HG03378 (cell line): ENCODE measurements around the gene C2CD2L.
"Not testable (repeated sequence)": the region's sequence is repeated elsewhere in the genome, so short reads cannot be mapped to it uniquely, and the experiment has no call there.

Experiments used
- ATAC-seq: cut with Tn5 transposase; IDR thresholded peaks from one replicate; pipeline ENCODE4 v1.9.1; 2021; ENCODE audit warnings: mild to moderate bottlenecking, moderate library complexity; ENCODE audit not compliant: unreplicated experiment

Gene C2CD2L

DNA sequence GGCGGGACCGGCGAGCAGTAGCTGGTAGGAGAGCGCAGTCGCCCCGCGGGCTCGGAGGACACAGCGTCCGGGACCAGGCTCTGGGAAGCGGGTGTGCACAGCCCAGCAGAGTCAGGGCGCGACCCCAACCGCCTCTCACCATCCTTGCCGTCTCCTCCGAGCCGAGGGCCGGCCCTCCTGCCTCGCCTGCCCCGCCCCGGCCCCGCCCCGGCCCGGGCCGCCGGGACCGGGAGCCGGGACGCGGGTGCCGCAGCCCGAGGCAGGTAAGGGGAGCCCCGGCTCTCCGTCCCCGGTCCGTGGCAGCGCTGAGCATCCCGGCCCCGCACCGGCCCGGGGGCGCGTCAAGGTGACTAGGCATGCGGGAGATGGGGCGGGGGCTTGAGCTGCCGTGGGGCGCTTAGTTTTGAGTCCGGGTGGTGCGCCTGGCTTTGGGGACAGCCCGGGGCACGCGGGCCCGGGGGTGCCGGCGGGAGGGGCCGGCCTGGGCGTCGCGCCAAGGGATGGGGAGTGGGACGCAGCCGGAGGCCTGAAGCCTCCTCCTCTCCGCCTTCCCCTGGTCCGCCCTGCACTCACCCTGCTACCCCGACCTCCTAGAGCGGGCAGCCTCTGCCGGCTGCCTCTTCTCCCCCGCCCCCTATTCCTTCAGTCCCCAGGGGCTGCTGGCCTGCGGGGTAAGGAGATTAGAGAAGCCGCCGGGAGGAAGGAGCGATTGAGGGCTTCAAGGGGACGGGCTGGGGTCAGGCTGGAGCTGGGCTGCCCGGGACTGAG is 42.1 kb downstream of the C2CD2L start, which contains the start of gene ABCG4:
TSS of gene ABCG4 (plus strand) at position 35 of the 768 bp plus-strand sequence. CDS start 914 bp downstream, outside the sequence.
- no peak for ATAC-seq

DNA sequence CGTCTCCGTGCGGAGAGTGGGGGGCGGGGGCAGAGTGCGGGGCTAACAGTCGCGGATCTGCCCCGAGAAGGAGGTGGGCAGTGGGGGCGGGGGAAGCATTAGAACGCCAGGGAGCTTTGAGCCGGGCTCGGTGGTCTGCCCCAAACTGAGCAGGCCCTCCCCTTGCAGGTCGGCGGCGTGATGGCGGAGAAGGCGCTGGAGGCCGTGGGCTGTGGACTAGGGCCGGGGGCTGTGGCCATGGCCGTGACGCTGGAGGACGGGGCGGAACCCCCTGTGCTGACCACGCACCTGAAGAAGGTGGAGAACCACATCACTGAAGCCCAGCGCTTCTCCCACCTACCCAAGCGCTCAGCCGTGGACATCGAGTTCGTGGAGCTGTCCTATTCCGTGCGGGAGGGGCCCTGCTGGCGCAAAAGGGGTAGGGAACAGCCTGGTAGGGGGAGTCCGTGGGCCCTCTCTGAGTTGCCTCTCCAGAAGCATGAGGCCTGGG is 42.7 kb downstream of the C2CD2L start:
- ATAC-seq = no peak

DNA sequence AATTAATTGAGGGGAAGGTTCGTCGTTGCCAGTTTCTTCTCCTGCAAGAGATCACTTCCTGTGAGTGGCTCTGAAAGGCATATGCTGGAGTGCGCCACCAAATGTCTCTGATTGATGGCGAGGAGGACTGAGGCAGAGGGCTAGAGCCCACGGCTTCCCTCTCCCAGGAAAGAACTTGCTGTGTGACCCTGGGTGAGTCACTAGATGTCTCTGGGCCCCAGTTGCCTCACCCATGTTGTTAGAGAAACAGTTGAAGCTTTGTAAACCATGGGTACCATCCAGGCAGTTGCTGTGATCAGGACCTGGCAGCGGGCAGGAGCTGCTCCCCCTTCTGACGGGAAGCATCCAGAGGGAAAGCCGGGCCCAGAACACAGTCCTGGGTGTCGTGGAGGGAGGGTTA is 44.9 kb downstream of the C2CD2L start:
- ATAC-seq = no peak

DNA sequence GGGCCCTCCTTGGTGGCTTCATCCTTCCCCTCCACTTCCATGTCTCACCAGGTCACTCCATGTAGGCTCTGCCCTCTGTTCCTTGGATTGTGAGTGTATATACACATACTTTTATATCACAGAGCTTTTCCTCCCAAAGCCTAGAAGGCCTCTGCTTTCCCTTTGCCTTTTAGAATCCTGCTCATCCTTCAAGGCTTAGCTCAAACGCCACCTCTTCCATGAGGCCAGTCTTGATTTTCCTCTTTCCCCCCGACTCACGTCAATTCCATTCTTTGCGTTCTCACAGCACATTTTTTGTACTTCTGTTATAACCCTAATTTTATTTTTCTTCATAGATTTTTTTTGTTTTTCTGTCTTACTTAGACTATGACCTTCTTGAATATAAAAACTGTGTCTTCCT is 45.5 kb downstream of the C2CD2L start:
- ATAC-seq = no peak

DNA sequence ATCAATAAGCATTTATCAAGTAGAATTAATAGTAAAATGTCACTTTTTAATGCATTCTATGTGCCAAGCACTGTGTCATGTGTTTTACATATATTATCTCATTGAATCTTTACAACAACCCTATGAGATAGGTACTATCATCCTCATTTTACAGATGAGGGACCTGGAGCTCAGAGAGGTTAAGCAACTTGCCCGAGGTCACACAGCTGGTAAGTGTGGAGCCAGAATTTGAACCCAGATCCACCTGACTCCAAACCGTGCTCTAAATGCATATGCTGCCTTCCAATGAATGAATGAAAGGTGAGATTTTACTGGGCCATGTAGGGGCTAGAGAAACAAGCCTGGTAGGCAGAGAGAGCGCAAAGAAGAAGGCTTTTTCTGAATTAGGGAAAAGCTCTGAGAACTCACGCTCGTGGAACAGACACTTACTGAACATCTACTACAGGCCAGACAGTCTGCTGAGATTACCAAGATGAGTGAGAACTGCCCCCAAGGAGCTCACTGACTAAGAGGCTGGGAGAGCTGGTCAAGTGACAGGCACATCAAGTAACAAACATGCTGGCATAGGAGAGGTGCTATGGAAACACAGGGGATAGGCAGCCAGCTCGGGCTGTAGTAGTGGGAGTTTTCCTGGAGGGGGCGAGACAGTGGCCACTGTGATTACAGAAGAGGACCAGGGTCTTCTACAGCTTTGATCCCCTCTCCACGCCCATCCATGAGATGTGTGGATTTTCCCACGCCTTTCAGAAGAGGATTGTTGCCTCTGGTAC is 46.1 kb downstream of the C2CD2L start:
- ATAC-seq = no peak

DNA sequence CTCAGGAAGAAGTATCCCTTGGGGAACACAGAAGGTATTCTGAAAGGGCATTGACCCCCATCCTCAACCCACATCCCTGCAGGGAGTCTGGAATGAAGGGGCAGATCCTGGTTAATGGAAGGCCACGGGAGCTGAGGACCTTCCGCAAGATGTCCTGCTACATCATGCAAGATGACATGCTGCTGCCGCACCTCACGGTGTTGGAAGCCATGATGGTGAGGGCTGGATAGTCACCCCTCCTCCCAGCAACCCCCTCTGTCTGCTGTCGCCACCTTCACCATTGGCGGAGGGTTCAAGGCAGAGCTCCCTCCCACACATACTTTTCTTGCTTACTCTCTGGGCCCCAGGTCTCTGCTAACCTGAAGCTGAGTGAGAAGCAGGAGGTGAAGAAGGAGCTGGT is 47.0 kb downstream of the C2CD2L start:
- ATAC-seq = no peak

DNA sequence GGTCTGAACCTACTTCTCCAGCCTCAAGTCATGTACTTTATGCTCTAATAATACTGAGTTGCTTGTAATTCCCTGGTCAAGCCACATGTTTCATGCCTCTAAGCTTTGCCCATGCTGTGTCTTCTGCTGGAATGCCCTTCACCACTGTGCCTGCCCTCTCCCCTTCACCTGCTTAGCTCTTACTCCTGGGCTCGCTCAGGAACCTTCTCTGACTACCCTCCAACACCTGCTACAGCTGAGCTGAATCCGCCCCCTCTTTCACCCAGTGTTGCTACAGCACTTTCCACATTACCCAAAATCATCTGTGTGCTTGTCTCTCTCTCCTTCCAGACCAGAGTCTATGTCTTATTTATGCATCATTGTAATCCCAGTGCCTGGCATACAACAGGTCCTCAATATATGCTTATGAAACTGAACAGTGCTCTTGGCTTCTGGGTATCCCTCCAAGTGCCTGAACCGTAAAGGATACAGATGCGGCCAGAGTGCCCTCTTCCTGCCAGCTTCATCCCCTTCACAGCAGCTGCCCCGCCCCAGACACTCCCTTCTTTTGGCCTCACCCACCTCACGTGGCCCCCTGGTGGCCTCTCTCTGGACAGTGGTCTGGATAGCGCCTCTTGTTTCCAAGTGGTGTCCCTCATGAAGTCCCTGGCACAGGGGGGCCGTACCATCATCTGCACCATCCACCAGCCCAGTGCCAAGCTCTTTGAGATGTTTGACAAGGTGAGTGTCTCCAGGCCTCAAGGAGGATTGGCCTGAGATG is 48.8 kb downstream of the C2CD2L start:
- ATAC-seq = no peak

DNA sequence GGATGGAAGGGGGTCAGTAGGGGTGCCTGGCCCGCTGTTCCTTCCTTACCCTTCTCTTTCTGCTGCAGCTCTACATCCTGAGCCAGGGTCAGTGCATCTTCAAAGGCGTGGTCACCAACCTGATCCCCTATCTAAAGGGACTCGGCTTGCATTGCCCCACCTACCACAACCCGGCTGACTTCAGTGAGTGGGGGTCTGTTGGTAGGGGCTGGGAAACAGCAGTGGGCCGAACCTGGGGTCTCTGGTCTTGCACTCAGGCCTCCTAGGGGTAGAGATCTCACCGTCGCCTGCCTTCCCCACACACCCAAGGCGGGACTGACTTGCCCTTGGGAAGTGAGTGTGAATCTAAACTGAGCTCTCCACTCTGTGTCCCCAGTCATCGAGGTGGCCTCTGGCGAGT is 49.4 kb downstream of the C2CD2L start:
- ATAC-seq = no peak

DNA sequence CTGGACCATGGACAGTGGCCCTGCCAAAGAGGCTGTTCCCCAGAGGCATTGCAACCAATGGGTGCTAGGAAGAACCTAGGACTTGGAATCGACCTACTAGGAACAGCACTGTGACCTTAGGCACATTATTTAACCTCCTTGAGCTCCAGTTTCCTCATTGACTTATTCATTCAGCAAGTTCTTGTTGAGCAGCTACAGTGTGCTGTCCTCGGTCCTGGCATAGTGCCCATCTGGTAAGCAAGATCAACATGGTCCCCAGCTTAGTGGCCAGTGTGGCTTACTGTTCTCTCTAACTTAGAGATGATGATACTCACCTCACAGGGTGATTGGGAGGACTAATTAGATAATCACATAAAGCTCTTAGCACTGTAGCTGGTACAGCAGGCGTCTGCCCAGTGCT is 49.9 kb downstream of the C2CD2L start:
- no peak for ATAC-seq

DNA sequence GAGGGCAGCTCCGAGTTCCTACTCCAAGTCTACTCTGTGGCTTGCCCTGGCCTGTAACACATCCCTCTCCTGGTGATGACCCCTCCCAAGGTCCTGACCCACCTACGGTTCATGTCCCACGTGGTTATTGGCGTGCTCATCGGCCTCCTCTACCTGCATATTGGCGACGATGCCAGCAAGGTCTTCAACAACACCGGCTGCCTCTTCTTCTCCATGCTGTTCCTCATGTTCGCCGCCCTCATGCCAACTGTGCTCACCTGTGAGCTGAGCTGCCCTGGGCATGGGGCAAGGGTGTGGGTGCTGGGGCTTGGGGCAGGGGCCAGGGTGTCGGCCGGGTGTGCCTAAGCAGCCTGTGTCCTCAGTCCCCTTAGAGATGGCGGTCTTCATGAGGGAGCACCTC is 51.3 kb downstream of the C2CD2L start:
- no peak for ATAC-seq

DNA sequence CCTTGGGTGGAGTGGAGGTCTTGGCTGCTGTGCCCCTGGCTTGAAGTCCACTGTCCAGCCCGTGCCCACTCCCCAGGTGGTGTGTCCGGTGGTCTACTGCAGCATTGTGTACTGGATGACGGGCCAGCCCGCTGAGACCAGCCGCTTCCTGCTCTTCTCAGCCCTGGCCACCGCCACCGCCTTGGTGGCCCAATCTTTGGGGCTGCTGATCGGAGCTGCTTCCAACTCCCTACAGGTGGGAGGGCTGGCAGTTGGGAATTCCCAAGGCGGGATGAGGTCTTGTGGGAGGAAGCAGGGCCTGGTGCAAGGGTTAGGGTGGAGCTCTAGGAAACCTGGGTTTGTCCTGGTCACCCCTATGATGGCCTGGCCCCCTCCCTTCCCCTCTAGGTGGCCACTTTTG is 53.0 kb downstream of the C2CD2L start:
- no peak for ATAC-seq

DNA sequence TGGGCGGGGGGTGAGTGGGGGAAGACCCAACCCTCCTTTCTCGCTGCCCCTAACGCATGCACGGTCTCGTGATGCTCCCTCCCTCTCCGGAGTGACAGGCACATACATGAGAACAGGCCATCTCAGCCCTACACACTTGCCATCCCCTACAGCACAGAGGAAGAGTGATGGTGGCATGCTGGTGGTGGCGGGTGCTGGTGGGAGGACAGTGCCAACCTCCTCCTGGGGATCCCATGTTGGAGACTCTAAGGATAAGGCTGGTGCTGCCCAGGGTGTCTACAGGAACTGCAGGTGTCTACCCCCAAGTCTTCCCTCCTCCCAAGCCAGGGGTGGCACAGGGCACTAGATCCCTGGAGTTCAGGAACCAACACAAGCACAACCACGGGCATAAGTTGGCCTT is 54.7 kb downstream of the C2CD2L start:
- no peak for ATAC-seq

DNA sequence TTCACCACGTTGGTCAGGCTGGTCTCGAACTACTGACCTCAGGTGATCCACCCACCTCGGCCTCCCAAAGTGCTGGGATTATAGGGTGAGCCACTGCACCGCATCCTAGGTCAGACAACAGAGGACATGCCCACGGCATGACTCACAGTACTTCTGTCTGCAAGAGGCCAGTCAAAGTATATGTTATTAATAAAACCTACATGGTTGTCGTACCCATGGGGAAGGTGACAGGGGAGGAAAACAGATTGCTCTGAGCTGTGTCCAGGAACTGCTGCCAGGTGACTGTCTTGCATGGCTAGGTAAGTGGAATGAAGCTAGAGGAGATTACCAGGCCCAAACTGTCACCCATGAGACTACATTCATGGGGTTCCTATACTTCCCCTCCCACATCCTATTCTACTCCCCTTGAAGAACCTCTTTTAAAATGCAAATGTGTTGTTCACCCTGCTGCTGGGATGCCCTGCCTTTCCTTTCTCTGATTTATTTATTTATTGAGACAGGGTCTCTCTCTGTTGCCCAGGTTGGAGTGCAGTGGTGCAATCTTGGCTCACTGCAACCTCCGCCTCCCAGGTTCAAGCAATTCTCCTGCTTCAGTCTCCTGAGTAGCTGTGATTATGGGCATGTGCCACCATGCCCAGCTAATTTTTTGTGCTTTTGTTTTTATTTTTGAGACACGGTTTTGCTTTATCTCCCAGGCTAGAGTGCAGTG is 59.4 kb downstream of the C2CD2L start:
- ATAC-seq = no peak

DNA sequence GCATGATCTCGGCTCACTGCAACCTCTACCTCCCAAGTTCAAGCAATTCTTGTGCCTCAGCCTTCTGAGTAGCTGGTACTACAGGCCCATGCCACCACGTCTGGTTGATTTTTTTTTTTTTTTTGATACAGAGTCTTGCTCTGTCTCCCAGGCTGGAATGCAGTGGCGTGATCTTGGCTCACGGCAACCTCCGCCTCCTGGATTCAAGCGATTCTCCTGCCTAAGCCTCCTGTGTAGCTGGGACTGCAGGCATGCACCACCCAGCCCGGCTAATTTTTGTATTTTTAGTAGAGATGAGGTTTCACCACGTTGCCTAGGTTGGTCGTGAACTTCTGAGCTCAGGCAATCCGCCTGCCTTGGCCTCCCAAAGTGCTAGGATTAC is 59.9 kb downstream of the C2CD2L start:
- not testable (repeated sequence) for ATAC-seq

DNA sequence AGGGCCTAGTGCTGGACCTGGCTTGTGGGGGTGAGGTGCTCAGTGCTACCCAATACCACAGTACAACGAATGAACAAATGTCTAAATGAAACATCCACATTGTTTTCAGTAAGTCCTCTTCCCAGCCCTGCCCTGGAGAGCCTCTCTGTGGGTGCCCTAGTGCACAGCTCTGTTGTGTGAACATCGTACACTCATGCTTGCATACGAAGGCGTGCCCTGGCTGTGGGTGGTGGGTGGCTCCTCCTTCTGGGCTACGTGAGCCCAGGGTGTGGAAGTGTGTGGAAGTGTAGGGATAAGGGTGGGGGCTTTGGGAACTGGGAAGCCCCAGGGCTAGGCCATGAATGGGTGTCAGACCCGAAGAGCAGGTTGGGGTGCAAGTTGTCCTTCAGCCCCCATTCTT is 60.8 kb downstream of the C2CD2L start:
- no peak for ATAC-seq
